ENCODE measurements around the gene BEST1. TPM values are rescaled to one million over a fixed set of nuclear protein-coding genes. Genes with fewer than 3 reads are reported as not detected.

BEST1 gene
- total and polyA plus RNA-seq, 2 of the 13 experiments (the other 11 are each of a cell fraction or from before 2014, with no cell fraction given), result 0.09 to 0.65 TPM

DNA sequence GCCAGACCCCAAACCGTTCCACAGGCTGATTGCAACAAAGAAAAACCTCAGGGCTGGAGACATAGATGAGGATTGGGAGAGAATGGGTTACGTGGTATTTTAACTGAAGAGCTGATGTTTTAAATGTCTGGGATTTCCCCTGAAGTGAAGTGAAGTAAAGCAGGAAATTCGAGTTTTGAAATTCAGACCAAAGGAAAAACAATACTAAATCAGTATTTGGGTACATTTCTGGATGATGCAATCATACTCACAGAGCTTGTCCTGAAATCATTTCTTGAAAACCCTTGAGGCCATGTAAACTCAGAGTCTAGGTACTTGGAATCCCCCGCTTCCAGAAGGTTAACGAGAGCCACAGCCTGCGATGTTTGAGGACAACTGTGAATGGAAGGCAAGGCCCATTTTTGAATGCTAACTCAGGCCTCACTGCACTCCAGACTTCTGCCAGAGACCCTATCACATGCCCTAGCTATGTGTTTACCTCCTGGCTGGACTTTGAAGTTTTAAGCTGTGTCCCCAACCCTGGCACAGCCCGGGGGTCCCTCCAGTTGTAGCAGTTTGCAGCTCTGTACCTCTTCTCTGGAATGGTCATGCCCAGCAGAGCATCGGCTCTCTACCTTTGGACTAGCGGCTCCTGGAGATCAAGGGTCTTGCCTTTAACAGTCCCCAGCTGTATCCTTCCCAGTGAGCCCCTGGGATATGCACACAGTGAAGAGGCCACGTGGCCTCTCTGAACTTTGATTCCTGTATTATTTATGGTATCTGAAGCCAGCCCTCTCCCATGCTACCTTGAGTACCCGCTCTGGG, 22.7 kb downstream of the BEST1 start (continued):
- TF ChIP-seq ZNF263 (CRISPR knock-in tag; IDR thresholded peaks at IDR 0.05) (no peak; the same call in 1 of the 2 replicates), SP4 (CRISPR knock-in tag; IDR thresholded peaks at IDR 0.05) (no peak), TEAD2 (CRISPR knock-in tag; IDR thresholded peaks at IDR 0.05) (no peak), SCMH1 (CRISPR knock-in tag; IDR thresholded peaks at IDR 0.05; ENCODE audit: borderline replicate concordance) (no peak), TAF1 (CRISPR knock-in tag; IDR thresholded peaks at IDR 0.05) (peak; percentile 67; the same call in 1 of the 2 replicates), ZNF234 (CRISPR knock-in tag; conservative IDR thresholded peaks at IDR 0.05) (no peak), MXD4 (CRISPR knock-in tag; IDR thresholded peaks at IDR 0.05) (peak; percentile 34; the same call in 1 of the 2 replicates), PPARG (CRISPR knock-in tag; conservative IDR thresholded peaks at IDR 0.05) (peak; percentile 66), HNRNPL (IDR thresholded peaks at IDR 0.05; ENCODE audit: low read depth, low read length) (no peak; the same call in 1 of the 2 replicates), ZNF138 (CRISPR knock-in tag; IDR thresholded peaks at IDR 0.05; ENCODE audit: low read depth) (peak; percentile 43; the same call in 1 of the 2 replicates), ZNF670 (CRISPR knock-in tag; IDR thresholded peaks at IDR 0.05; ENCODE audit: borderline replicate concordance) (no peak), ZNF839 (CRISPR knock-in tag; IDR thresholded peaks at IDR 0.05; ENCODE audit: borderline replicate concordance) (no peak), HMGA1 (CRISPR knock-in tag; conservative IDR thresholded peaks at IDR 0.05) (no peak), RFX1 (IDR thresholded peaks at IDR 0.05) (no peak), TRIM24 (CRISPR knock-in tag; IDR thresholded peaks at IDR 0.05) (peak; percentile 37; the same call in 1 of the 2 replicates), PLRG1 (conservative IDR thresholded peaks at IDR 0.05) (no peak), PCBP1 (IDR thresholded peaks at IDR 0.05; ENCODE audit: borderline replicate concordance, low read depth, low read length) (no peak), RBAK (CRISPR knock-in tag; IDR thresholded peaks at IDR 0.05) (no peak), IRF2 (CRISPR knock-in tag; IDR thresholded peaks at IDR 0.05) (peak; percentile 61; the same call in 1 of the 2 replicates)
- TF ChIP-seq, protein P1, sequence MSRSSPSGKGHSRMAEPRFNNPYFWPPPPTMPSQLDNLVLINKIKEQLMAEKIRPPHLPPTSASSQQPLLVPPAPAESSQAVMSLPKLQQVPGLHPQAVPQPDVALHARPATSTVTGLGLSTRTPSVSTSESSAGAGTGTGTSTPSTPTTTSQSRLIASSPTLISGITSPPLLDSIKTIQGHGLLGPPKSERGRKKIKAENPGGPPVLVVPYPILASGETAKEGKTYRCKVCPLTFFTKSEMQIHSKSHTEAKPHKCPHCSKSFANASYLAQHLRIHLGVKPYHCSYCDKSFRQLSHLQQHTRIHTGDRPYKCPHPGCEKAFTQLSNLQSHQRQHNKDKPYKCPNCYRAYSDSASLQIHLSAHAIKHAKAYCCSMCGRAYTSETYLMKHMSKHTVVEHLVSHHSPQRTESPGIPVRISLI (CRISPR knock-in tag; IDR thresholded peaks at IDR 0.05; ENCODE audit: borderline replicate concordance), result no peak
- TF ChIP-seq, protein P2, sequence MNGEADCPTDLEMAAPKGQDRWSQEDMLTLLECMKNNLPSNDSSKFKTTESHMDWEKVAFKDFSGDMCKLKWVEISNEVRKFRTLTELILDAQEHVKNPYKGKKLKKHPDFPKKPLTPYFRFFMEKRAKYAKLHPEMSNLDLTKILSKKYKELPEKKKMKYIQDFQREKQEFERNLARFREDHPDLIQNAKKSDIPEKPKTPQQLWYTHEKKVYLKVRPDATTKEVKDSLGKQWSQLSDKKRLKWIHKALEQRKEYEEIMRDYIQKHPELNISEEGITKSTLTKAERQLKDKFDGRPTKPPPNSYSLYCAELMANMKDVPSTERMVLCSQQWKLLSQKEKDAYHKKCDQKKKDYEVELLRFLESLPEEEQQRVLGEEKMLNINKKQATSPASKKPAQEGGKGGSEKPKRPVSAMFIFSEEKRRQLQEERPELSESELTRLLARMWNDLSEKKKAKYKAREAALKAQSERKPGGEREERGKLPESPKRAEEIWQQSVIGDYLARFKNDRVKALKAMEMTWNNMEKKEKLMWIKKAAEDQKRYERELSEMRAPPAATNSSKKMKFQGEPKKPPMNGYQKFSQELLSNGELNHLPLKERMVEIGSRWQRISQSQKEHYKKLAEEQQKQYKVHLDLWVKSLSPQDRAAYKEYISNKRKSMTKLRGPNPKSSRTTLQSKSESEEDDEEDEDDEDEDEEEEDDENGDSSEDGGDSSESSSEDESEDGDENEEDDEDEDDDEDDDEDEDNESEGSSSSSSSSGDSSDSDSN (CRISPR knock-in tag; IDR thresholded peaks at IDR 0.05), result peak; percentile 39; the same call in 1 of the 2 replicates
- TF ChIP-seq, protein P3, sequence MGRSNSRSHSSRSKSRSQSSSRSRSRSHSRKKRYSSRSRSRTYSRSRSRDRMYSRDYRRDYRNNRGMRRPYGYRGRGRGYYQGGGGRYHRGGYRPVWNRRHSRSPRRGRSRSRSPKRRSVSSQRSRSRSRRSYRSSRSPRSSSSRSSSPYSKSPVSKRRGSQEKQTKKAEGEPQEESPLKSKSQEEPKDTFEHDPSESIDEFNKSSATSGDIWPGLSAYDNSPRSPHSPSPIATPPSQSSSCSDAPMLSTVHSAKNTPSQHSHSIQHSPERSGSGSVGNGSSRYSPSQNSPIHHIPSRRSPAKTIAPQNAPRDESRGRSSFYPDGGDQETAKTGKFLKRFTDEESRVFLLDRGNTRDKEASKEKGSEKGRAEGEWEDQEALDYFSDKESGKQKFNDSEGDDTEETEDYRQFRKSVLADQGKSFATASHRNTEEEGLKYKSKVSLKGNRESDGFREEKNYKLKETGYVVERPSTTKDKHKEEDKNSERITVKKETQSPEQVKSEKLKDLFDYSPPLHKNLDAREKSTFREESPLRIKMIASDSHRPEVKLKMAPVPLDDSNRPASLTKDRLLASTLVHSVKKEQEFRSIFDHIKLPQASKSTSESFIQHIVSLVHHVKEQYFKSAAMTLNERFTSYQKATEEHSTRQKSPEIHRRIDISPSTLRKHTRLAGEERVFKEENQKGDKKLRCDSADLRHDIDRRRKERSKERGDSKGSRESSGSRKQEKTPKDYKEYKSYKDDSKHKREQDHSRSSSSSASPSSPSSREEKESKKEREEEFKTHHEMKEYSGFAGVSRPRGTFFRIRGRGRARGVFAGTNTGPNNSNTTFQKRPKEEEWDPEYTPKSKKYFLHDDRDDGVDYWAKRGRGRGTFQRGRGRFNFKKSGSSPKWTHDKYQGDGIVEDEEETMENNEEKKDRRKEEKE (IDR thresholded peaks at IDR 0.05), result no peak
- TF ChIP-seq, protein P4, sequence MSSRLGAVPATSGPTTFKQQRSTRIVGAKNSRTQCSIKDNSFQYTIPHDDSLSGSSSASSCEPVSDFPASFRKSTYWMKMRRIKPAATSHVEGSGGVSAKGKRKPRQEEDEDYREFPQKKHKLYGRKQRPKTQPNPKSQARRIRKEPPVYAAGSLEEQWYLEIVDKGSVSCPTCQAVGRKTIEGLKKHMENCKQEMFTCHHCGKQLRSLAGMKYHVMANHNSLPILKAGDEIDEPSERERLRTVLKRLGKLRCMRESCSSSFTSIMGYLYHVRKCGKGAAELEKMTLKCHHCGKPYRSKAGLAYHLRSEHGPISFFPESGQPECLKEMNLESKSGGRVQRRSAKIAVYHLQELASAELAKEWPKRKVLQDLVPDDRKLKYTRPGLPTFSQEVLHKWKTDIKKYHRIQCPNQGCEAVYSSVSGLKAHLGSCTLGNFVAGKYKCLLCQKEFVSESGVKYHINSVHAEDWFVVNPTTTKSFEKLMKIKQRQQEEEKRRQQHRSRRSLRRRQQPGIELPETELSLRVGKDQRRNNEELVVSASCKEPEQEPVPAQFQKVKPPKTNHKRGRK (CRISPR knock-in tag; IDR thresholded peaks at IDR 0.05), result no peak
